Measurements from ENCODE around the gene EVA1C. TPM values are rescaled to one million over a fixed set of nuclear protein-coding genes. Genes with fewer than 3 reads are reported as not detected.

EVA1C gene
- total RNA-seq, 1 experiment from 2014 or later: 0.98 TPM

DNA sequence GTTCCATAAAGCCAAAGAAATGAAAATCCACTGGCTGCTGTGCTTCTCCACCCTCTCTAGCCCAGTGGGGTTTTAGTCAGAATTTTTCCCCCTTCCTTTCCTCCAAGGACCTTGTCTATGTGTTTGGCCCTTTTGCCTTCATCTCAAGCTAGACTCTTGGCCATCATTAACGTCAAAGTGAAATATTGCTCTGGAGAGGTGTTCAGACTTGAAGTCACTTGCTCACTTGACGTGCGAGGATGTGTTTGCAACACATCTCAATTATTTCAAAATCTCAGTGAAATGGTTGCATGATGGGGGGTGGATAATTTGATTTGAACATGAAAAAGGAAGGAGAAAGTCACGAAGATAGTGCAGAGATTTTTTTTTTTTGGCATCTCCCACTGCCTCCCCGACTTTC, 13.6 kb downstream of the EVA1C start:
- no peak overlapping the region for H3K4me3 Mint-ChIP-seq
- Histone ChIP-seq H2BK5ac (ENCODE audit: insufficient read length, low read length) (no peak overlapping the region), H2AFZ (ENCODE audit: low read length) (no peak overlapping the region), H4K5ac (ENCODE audit: insufficient read length, low read depth, low read length) (no peak overlapping the region), H4K8ac (replicated peaks; ENCODE audit: insufficient read length, low read depth, low read length) (no peak overlapping the region), H2BK12ac (ENCODE audit: insufficient read length, low read depth, low read length) (no peak overlapping the region), H2BK20ac (ENCODE audit: low read depth, low read length, poor library complexity, severe bottlenecking) (no peak overlapping the region), H3K79me1 (ENCODE audit: insufficient read depth, low read depth, low read length, poor library complexity, severe bottlenecking) (no peaks in the 10 kb centered on the region), H3K18ac (ENCODE audit: insufficient read length, low read depth, low read length) (no peak overlapping the region), H3K4me1 (ENCODE audit: insufficient read depth, low read length) (peaks cover 6% of the 10 kb centered on the region; the same call in 1 of the 2 replicates), H3K27me3 (ENCODE audit: insufficient read depth, low read length) (no peaks in the 10 kb centered on the region), H2BK120ac (ENCODE audit: low read depth, low read length, poor library complexity, severe bottlenecking) (no peak overlapping the region), H3K4me2 (ENCODE audit: insufficient read depth, insufficient read length, low read length) (no peak overlapping the region), H3T11ph (ENCODE audit: low read length) (no peak overlapping the region), H3K14ac (ENCODE audit: insufficient read depth, low read length) (no peak overlapping the region), H4K20me1 (ENCODE audit: control insufficient read depth, insufficient read depth, insufficient read length) (no peaks in the 10 kb centered on the region), H2BK15ac (ENCODE audit: low read depth, low read length) (no peak overlapping the region), H4K91ac (ENCODE audit: insufficient read length, low read depth, low read length) (no peak overlapping the region), H3K56ac (ENCODE audit: insufficient read length, low read depth, low read length) (no peak overlapping the region), H3K79me2 (ENCODE audit: insufficient read depth, low read length) (no peaks in the 10 kb centered on the region), H3K4ac (ENCODE audit: low read depth, low read length) (no peak overlapping the region), H2AK5ac (ENCODE audit: insufficient read length, low read length) (no peak overlapping the region), H3K9me3 (ENCODE audit: control insufficient read depth, low read depth, low read length) (no peaks in the 10 kb centered on the region), H3K9ac (ENCODE audit: extremely low read depth, insufficient read length, low read length) (no peak overlapping the region), H3K23ac (ENCODE audit: insufficient read length, low read depth, low read length) (no peak overlapping the region), H3K23me2 (ENCODE audit: insufficient read length, low read depth, low read length, poor library complexity, severe bottlenecking) (no peaks in the 10 kb centered on the region), H3K27ac (ENCODE audit: insufficient read length, low read depth, low read length) (no peak overlapping the region)
- peaks cover 4% of the 10 kb centered on the region for H3K27me3 Mint-ChIP-seq (ENCODE audit: low read depth)
- H3K36me3 Mint-ChIP-seq (ENCODE audit: insufficient read depth in 1 of 3, low read depth in 3 of 3): peaks cover 9 to 16% (median 13%) of the 10 kb centered on the region in 3 experiments
- TF ChIP-seq, protein P1, sequence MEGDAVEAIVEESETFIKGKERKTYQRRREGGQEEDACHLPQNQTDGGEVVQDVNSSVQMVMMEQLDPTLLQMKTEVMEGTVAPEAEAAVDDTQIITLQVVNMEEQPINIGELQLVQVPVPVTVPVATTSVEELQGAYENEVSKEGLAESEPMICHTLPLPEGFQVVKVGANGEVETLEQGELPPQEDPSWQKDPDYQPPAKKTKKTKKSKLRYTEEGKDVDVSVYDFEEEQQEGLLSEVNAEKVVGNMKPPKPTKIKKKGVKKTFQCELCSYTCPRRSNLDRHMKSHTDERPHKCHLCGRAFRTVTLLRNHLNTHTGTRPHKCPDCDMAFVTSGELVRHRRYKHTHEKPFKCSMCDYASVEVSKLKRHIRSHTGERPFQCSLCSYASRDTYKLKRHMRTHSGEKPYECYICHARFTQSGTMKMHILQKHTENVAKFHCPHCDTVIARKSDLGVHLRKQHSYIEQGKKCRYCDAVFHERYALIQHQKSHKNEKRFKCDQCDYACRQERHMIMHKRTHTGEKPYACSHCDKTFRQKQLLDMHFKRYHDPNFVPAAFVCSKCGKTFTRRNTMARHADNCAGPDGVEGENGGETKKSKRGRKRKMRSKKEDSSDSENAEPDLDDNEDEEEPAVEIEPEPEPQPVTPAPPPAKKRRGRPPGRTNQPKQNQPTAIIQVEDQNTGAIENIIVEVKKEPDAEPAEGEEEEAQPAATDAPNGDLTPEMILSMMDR (conservative IDR thresholded peaks at IDR 0.05): no peak
- H3K9me3 Mint-ChIP-seq: peaks cover 17 to 20% of the 10 kb centered on the region in 2 experiments
- peaks cover 10 to 13% of the 10 kb centered on the region in 2 experiments for H3K4me1 Mint-ChIP-seq
- WGBS (ENCODE audit: extremely low coverage, insufficient read length, low lambda C conversion rate): no CpG with 5 or more reads among the region's 5 CpGs
- no peak for DNase-seq
- H3K27ac Mint-ChIP-seq: no peak overlapping the region
